Stimulated activated CD4-positive, alpha-beta T cell treated with anti-CD3 and anti-CD28 coated beads, Interleukin-2, amount 100 ng/mL, for 24 hours (primary cell): ENCODE data around the gene KLHDC10.
"Not testable (repeated sequence)": the region's sequence is repeated elsewhere in the genome, so short reads cannot be mapped to it uniquely, and the experiment has no call there.

Experiments
- DNase-seq, 2 donors: peaks; one replicate each; pipeline ENCODE4 v3.0.0-alpha.2; 2020

Gene KLHDC10

GRCh38 chr7:130123501-130123900 lies 53.2 kb downstream of the KLHDC10 start:
- no peak for DNase-seq

GRCh38 chr7:130124711-130125110 lies 54.4 kb downstream of the KLHDC10 start:
- no peak for DNase-seq

GRCh38 chr7:130126840-130127239 lies 56.5 kb downstream of the KLHDC10 start:
- DNase-seq: not testable (repeated sequence)

- DNase-seq: no peak
These were observed 57.1 kb downstream of the KLHDC10 start for GRCh38 chr7:130127404-130127803.

GRCh38 chr7:130127821-130128317 lies 57.5 kb downstream of the KLHDC10 start:
- DNase-seq: no peak

- DNase-seq: no peak
These were observed 58.7 kb downstream of the KLHDC10 start for GRCh38 chr7:130129011-130129411.

GRCh38 chr7:130131191-130131834 lies 61.0 kb downstream of the KLHDC10 start:
- DNase-seq: no peak

- DNase-seq: no peak
These were observed 61.9 kb downstream of the KLHDC10 start for GRCh38 chr7:130131964-130132875.

- no peak for DNase-seq
These were observed 62.9 kb downstream of the KLHDC10 start for GRCh38 chr7:130133029-130133782.

- no peak for DNase-seq
These were observed 63.8 kb downstream of the KLHDC10 start for GRCh38 chr7:130134106-130134636.

GRCh38 chr7:130134726-130135125 lies 64.4 kb downstream of the KLHDC10 start:
- DNase-seq: no peak

- DNase-seq: no peak
These were observed 65.2 kb downstream of the KLHDC10 start for GRCh38 chr7:130135208-130136205.

- no peak for DNase-seq
These were observed 66.3 kb downstream of the KLHDC10 start for GRCh38 chr7:130136579-130137167.

GRCh38 chr7:130137207-130137606 lies 66.9 kb downstream of the KLHDC10 start:
- DNase-seq: no peak

GRCh38 chr7:130139193-130139960 lies 69.0 kb downstream of the KLHDC10 start:
- DNase-seq: no peak

- DNase-seq: no peak
These were observed 70.3 kb downstream of the KLHDC10 start for GRCh38 chr7:130140551-130141160.

GRCh38 chr7:130141161-130141883 lies 71.0 kb downstream of the KLHDC10 start:
- DNase-seq: peak; percentile 53 to 55

- DNase-seq: no peak
These were observed 71.7 kb downstream of the KLHDC10 start for GRCh38 chr7:130141884-130142653.
